NT2/D1 (cell line): ENCODE measurements around the gene SND1.
A peak's percentile ranks its signal among the peaks of the same experiment; 100 is the strongest.
"Not testable (repeated sequence)": the region's sequence is repeated elsewhere in the genome, so short reads cannot be mapped to it uniquely, and the experiment has no call there.

ENCODE experiments used
- DNase-seq: peaks from one replicate; pipeline ENCODE4 v3.0.0-alpha.2; 2011; ENCODE audit warnings: low read depth, low spot score
- H3K27me3 ChIP-seq: 2 replicates; pipeline ENCODE4 v1.6.0; 2011; ENCODE audit warnings: mild to moderate bottlenecking; ENCODE audit not compliant: insufficient read length, insufficient read depth
- H3K36me3 ChIP-seq: 2 replicates; pipeline ENCODE4 v1.6.1; 2011; ENCODE audit warnings: mild to moderate bottlenecking, low read length, mixed read lengths; ENCODE audit not compliant: insufficient read depth, insufficient read length
- H3K4me1 ChIP-seq: 2 replicates; pipeline ENCODE4 v1.5.1; 2011; ENCODE audit not compliant: insufficient read depth, insufficient read length
- H3K4me3 ChIP-seq: 2 replicates; pipeline ENCODE4 v1.5.1; 2011; ENCODE audit warnings: low read depth; ENCODE audit not compliant: insufficient read length
- H3K9ac ChIP-seq: 2 replicates; pipeline ENCODE4 v1.6.0; 2011; ENCODE audit warnings: low read depth; ENCODE audit not compliant: insufficient read length
- H3K9me3 ChIP-seq: 2 replicates; pipeline ENCODE4 v1.5.1; 2011; ENCODE audit warnings: mild to moderate bottlenecking, low read length; ENCODE audit not compliant: insufficient read depth
- SUZ12 ChIP-seq: IDR thresholded peaks from 2 replicates; pipeline ENCODE4 v1.6.1; 2011; ENCODE audit not compliant: insufficient read length, insufficient read depth; ENCODE audit errors: extremely low read depth
- YY1 ChIP-seq: IDR thresholded peaks from 2 replicates; pipeline ENCODE4 v1.6.1; 2011; ENCODE audit not compliant: insufficient read length, insufficient read depth
- ZNF274 ChIP-seq: IDR thresholded peaks from 2 replicates; pipeline ENCODE4 v1.6.1; 2011; ENCODE audit warnings: mild to moderate bottlenecking, low read depth, low read length

SND1 gene

GRCh38 chr7:127899411-127899810 is 247.4 kb downstream of the SND1 start:
- H3K9ac ChIP-seq = no peak overlapping the region
- peaks cover 4% of the 10 kb centered on the region for H3K4me1 ChIP-seq
- no peaks in the 10 kb centered on the region for H3K27me3 ChIP-seq
- peaks cover 6% of the 10 kb centered on the region for H3K36me3 ChIP-seq
- H3K9me3 ChIP-seq = no peaks in the 10 kb centered on the region
- TF ChIP-seq SUZ12 (no peak), YY1 (no peak), ZNF274 (no peak)
- DNase-seq = no peak
- no peak overlapping the region for H3K4me3 ChIP-seq

DNA sequence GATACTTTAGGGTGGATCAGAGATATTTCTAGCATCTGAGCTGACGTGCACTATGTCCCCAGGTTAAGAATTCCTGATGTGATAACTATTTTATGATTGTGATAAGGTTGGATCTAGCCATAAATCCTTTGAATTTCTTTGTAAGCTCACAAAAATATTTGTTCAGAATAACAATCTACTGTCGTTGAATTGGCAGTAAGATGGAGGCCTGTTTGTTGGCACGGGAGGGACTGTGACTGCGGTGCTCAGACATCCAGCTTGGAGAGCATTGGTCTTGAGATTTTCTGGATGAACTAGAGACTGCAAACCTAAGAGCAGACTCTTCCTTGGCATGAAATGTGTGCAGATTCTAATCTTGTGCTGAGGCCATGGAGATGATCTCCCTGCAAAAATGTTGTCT is 248.1 kb downstream of the SND1 start:
- Histone ChIP-seq H3K4me1 (peaks cover 4% of the 10 kb centered on the region), H3K9ac (no peak overlapping the region), H3K9me3 (no peaks in the 10 kb centered on the region), H3K27me3 (no peaks in the 10 kb centered on the region), H3K4me3 (no peak overlapping the region), H3K36me3 (peaks cover 6% of the 10 kb centered on the region)
- TF ChIP-seq ZNF274 (no peak), SUZ12 (no peak), YY1 (no peak)
- no peak for DNase-seq

- peaks cover 6% of the 10 kb centered on the region for H3K36me3 ChIP-seq
- peak overlapping the region; percentile 45 for H3K9ac ChIP-seq
- TF ChIP-seq YY1 = no peak
- H3K4me3 ChIP-seq = no peak overlapping the region
- no peaks in the 10 kb centered on the region for H3K9me3 ChIP-seq
- peak; percentile 47 for DNase-seq
- peaks cover 4% of the 10 kb centered on the region for H3K4me1 ChIP-seq
- no peaks in the 10 kb centered on the region for H3K27me3 ChIP-seq
These were observed 249.0 kb downstream of the SND1 start for GRCh38 chr7:127900732-127901685.

DNA sequence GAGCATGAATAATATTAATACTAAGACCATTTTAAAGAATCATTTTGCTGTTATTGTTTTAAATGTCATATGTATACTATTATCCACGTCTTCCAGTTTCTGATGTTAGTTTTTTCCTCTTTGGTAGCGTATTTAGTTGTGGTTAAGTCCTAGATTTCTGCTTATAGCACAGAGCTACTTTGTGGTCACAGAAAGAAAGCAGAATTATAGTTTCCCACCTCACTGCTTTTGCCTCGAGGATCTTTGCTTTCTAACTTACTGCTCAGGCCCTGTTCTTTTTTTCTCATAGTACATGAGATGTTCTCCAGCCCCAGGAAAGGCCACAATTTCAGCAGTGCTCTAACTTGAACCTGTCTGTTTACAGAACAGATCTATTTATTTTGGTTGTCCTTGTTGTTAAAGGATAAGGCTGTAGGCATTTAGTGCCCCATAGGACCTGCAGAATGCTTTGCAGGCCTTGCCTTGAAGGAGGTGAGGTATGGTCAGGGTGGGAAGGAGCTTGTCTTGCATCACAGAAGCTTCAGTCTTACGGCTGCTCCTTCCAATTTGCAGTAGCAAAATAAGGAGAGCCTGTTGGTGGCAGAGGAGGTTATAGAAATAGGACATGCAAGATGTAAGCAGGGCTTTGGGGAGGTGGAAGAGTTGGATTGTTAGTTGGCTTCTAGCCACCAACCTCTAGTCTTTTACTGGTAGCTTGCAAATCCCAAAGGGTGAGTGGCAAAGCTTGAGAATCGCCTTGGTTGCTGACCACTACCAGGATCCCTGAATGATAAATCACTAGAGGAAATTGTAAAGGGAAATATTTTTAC is 250.1 kb downstream of the SND1 start:
- H3K4me1 ChIP-seq = peaks cover 4% of the 10 kb centered on the region

DNA sequence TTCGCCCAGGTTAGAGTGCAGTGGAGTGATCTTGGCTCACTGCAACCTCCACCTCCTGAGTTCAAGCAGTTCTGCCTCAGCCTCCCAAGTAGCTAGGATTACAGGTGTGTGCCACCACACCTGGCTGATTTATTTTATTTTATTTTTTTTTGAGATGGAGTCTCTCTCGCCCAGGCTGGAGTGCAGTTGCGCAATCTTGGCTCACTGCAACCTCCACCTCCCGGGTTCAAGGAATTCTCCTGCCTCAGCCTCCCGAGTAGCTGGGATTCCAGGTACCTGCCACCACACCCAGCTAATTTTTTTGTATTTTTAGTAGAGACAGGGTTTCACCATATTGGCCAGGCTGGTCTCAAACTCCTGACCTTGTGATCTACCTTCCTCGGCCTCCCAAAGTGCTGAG is 250.8 kb downstream of the SND1 start:
- H3K36me3 ChIP-seq, H3K9me3 ChIP-seq, H3K4me3 ChIP-seq, H3K4me1 ChIP-seq, DNase-seq, H3K9ac ChIP-seq, H3K27me3 ChIP-seq: not testable (repeated sequence)

More for the DNA sequence above, 250.1 kb downstream of the SND1 start:
- no peak for DNase-seq
- Histone ChIP-seq H3K27me3 (no peaks in the 10 kb centered on the region), H3K9ac (no peak overlapping the region), H3K9me3 (no peaks in the 10 kb centered on the region), H3K4me3 (no peak overlapping the region), H3K36me3 (peaks cover 5% of the 10 kb centered on the region)
- TF ChIP-seq YY1 = no peak
- TF ChIP-seq SUZ12 = no peak
- TF ChIP-seq ZNF274 = no peak

- Histone ChIP-seq H3K4me3 (no peak overlapping the region), H3K36me3 (no peaks in the 10 kb centered on the region), H3K27me3 (no peaks in the 10 kb centered on the region), H3K9ac (no peak overlapping the region), H3K4me1 (peaks cover 4% of the 10 kb centered on the region), H3K9me3 (no peaks in the 10 kb centered on the region)
- TF ChIP-seq ZNF274 (no peak), SUZ12 (no peak), YY1 (no peak)
- no peak for DNase-seq
These were observed 252.1 kb downstream of the SND1 start for GRCh38 chr7:127903892-127904669.

GRCh38 chr7:127904670-127904985 is 252.6 kb downstream of the SND1 start:
- TF ChIP-seq YY1 = no peak
- no peak for TF ChIP-seq ZNF274
- TF ChIP-seq SUZ12 = no peak
- DNase-seq = no peak
- H3K9ac ChIP-seq = no peak overlapping the region
- H3K4me1 ChIP-seq = peaks cover 4% of the 10 kb centered on the region
- no peak overlapping the region for H3K4me3 ChIP-seq
- H3K27me3 ChIP-seq = no peaks in the 10 kb centered on the region
- peaks cover 3% of the 10 kb centered on the region for H3K36me3 ChIP-seq
- H3K9me3 ChIP-seq = no peaks in the 10 kb centered on the region
